ENCODE results near the gene ZNF512B.

GRCh38 chr20:63931735-63932134, 38.0 kb downstream of the ZNF512B start:
- TF ChIP-seq CTCF (conservative IDR thresholded peaks at IDR 0.05; ENCODE audit: low read length) (no peak), EZH2phosphoT487 (IDR thresholded peaks at IDR 0.05; ENCODE audit: borderline replicate concordance) (no peak)

Measured in Loucy (cell line).